Gastrocnemius medialis (tissue), 4 donors: Measurements from ENCODE around the gene AP4E1.

Experiments used
- CTCF ChIP-seq, 5 experiments: fragments of 450-650 bp in 3 of 5; fragments of 200-600 bp in 2 of 5; sonication (generic) in 2 of 5; IDR thresholded peaks in 4 of 5; conservative IDR thresholded peaks in 1 of 5; 1 replicate in 4 of 5; 2 replicates in 1 of 5; pipeline ENCODE4 v1.5.1; 2016 to 2019; ENCODE audit warnings: antibody characterized with exemption in 5 of 5, mild to moderate bottlenecking in 3 of 5, moderate library complexity in 3 of 5
- POLR2A ChIP-seq, 2 donors: fragments of 450-650 bp; IDR thresholded peaks; one replicate each; pipeline ENCODE4 v1.6.1; 2017; ENCODE audit warnings: antibody characterized with exemption in 2 of 2, mild to moderate bottlenecking in 2 of 2, moderate library complexity in 2 of 2

DNA sequence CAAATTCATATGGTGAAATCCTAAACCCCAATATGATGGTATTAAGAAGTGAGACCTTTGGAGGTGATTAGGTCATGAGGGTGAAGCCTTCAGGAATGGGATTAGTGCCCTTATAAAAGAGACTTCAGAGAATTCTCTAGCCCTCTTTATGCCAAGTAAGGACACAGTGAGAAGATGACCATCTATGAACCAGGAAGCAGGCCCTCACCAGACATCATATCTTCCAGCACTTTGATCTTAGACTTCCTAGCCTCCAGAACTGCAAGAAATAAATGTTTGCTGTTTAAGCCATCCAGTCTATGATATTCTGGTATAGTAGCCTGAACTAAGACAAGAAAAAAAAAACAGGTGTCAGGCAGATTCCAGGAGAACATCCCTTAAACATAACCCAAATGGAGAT, 45.9 kb upstream of the AP4E1 start:
- TF ChIP-seq CTCF (IDR thresholded peaks at IDR 0.05 in 4 of 5, conservative IDR thresholded peaks at IDR 0.05 in 1 of 5) (no peak), POLR2A (IDR thresholded peaks at IDR 0.05) (no peak)
